ENCODE results near the gene PHACTR4. TPM values are rescaled to one million over a fixed set of nuclear protein-coding genes. Genes with fewer than 3 reads are reported as not detected.

The PHACTR4 gene
- total and polyA plus RNA-seq, 2 of the 4 experiments (the other 2 are of a cell fraction), result 7.5 to 15.0 TPM

GRCh38 chr1:28323720-28324119 is 45.8 kb upstream of the PHACTR4 start:
- in situ Hi-C loops (cut with MboI; ENCODE audit: low sequenced_read_pairs), result no loop called here
- H3K9ac ChIP-seq (ENCODE audit: low read depth, low read length), result no peak overlapping the region
- H3K9me3 ChIP-seq (ENCODE audit: control insufficient read depth, insufficient read depth, low read length), result no peaks in the 10 kb centered on the region
- H2AK9ac ChIP-seq (replicated peaks; ENCODE audit: low read depth, low read length, poor library complexity), result no peak overlapping the region
- ATAC-seq (ENCODE audit: low read depth) (no peak), DNase-seq (no peak)
- no peak overlapping the region for H3K14ac ChIP-seq (replicated peaks; ENCODE audit: low read depth, low read length)
- ChIA-PET POLR2A (ENCODE audit: unreplicated experiment) (no interaction called here), CTCF (no interaction called here)
- H2BK120ac ChIP-seq (ENCODE audit: low read depth, low read length), result no peak overlapping the region
- H2BK20ac ChIP-seq (ENCODE audit: low read depth, low read length), result no peak overlapping the region
- dilution Hi-C loops (cut with HindIII; ENCODE audit: low sequenced_read_pairs, unreplicated experiment), result no loop called here
- no peak overlapping the region for H2AFZ ChIP-seq (replicated peaks; ENCODE audit: low read length, poor library complexity)
- no peaks in the 10 kb centered on the region for H3K9me1 ChIP-seq (ENCODE audit: insufficient read depth, low read length)
- H3K4me3 ChIP-seq (ENCODE audit: insufficient read depth, low read depth, low read length), result no peak overlapping the region
- H3K18ac ChIP-seq (ENCODE audit: low read depth, low read length), result no peak overlapping the region
- no peaks in the 10 kb centered on the region for H4K20me1 ChIP-seq (ENCODE audit: insufficient read depth, low read length)
- H3K36me3 ChIP-seq (ENCODE audit: control insufficient read depth, insufficient read depth, low read length), result no peaks in the 10 kb centered on the region
- H3K4ac ChIP-seq (ENCODE audit: low read depth, low read length), result no peak overlapping the region
- no peak overlapping the region for H3K56ac ChIP-seq (ENCODE audit: extremely low read depth, insufficient read depth, low read length)
- no peak overlapping the region for H2BK15ac ChIP-seq (ENCODE audit: low read depth, low read length)
- no peak overlapping the region for H4K91ac ChIP-seq (ENCODE audit: insufficient read depth, low read depth, low read length)
- H2BK5ac ChIP-seq (ENCODE audit: low read depth, low read length, poor library complexity, severe bottlenecking), result no peak overlapping the region
- no peak overlapping the region for H2AK5ac ChIP-seq (ENCODE audit: low read depth, low read length)
- no peak overlapping the region for H3K23ac ChIP-seq (ENCODE audit: low read depth, low read length)
- TF ChIP-seq FOS (IDR thresholded peaks at IDR 0.05; ENCODE audit: low read depth, low read length) (no peak), MAFK (IDR thresholded peaks at IDR 0.05; ENCODE audit: low read depth, low read length) (no peak), NFE2L2 (IDR thresholded peaks at IDR 0.05; ENCODE audit: low read depth, low read length) (no peak)
- H3K4me2 ChIP-seq (ENCODE audit: low read depth, low read length), result no peak overlapping the region
- no peaks in the 10 kb centered on the region for H3K4me1 ChIP-seq (ENCODE audit: control insufficient read depth, insufficient read depth, low read length)
- peaks cover 4% of the 10 kb centered on the region; the same call in 1 of the 2 replicates for H3K27me3 ChIP-seq (ENCODE audit: control insufficient read depth, insufficient read depth, low read length)
- H3K27ac ChIP-seq (ENCODE audit: insufficient read depth, low read length), result no peak overlapping the region
- no TSS peak for BruUV-seq (replicated peaks)
- peaks cover 0 to 6% of the 10 kb centered on the region in 2 experiments; a peak in 1 of 4 replicates for H3K79me1 ChIP-seq (ENCODE audit: low read depth in 1 of 2, low read length in 2 of 2)
- WGBS, 2 experiments (ENCODE audit: extremely low coverage in 2 of 2, insufficient read length in 1 of 2), result no CpG with 5 or more reads among the region's 3 CpGs
- H4K8ac ChIP-seq (ENCODE audit: low read depth in 2 of 2, low read length in 2 of 2), result no peak overlapping the region
- no peak overlapping the region for H4K5ac ChIP-seq (ENCODE audit: low read depth, low read length)
- intact Hi-C loops (cut with micrococcal nuclease), result no loop called here
